GM18508 (cell line): ENCODE results near the gene HTR5A.

Experiments used
- ATAC-seq: cut with Tn5 transposase; IDR thresholded peaks from one replicate; pipeline ENCODE4 v1.9.1; 2021; ENCODE audit warnings: moderate number of reproducible peaks; ENCODE audit not compliant: insufficient read depth, unreplicated experiment

The HTR5A gene

GRCh38 chr7:155132431-155132830 is 62.3 kb downstream of the HTR5A start:
- no peak for ATAC-seq

DNA sequence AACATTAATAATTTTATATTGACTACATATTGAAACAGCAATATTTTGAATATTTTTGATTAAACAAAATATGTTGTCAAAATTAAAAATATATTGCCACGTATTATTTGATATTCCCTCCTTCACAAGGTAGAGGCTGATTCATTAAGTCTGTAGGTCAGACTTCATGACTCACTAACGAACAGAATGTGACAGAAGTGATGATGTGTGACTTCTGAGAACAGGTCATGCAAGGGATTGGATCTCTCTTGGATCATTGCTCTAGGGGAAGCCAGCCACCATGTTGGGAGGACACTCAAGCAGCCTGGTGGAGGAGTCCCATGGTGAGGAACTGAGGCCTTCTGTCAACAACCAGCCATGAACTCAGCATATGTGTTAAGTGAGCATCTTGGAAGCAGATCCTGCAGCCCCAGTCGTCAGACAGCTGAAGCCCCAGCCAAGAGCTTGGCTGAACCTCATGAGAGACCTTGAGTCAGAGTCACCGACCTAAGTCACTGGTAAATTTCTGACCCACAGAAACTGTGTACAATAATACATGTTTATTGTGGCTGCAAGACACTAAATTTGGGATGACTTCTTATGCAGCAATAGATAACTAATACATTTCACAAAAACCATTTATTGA is 66.6 kb downstream of the HTR5A start:
- ATAC-seq: no peak
